Keratinocyte (primary cell): ENCODE data around the gene TTC28. TPM values are rescaled to one million over a fixed set of nuclear protein-coding genes. Genes with fewer than 3 reads are reported as not detected.

ENCODE experiments used
- DNase-seq: peaks from one replicate; pipeline ENCODE4 v3.0.0-alpha.2; 2011; ENCODE audit warnings: low read depth, missing footprints, low spot score
- FAIRE-seq: peaks from 2 replicates; lab custom pipeline; 2011; peaks lifted over from hg19 to GRCh38; lab: Jason Lieb, UNC
- H2AFZ ChIP-seq: 2 replicates; pipeline ENCODE4 v1.6.0; 2012; ENCODE audit warnings: low read length, control low read depth, inconsistent platforms; ENCODE audit not compliant: control insufficient read depth
- H3K27ac ChIP-seq: 2 replicates; pipeline ENCODE4 v1.5.1; 2011; ENCODE audit warnings: low read length; ENCODE audit not compliant: control insufficient read depth, insufficient read depth
- H3K27me3 ChIP-seq: 3 replicates; pipeline ENCODE4 v1.6.0; 2011; ENCODE audit warnings: low read length; ENCODE audit not compliant: control insufficient read depth, insufficient read depth; ENCODE audit errors: extremely low read depth
- H3K36me3 ChIP-seq, 2 experiments: 2 replicates in 1 of 2; 3 replicates in 1 of 2; pipeline ENCODE4 v1.5.1; 2011; ENCODE audit warnings: low read length in 2 of 2, mild to moderate bottlenecking in 1 of 2; ENCODE audit not compliant: control insufficient read depth in 2 of 2, insufficient read depth in 2 of 2; ENCODE audit errors: extremely low read depth in 1 of 2
- H3K4me1 ChIP-seq: 3 replicates; pipeline ENCODE4 v1.5.1; 2011; ENCODE audit warnings: low read length; ENCODE audit not compliant: control insufficient read depth, insufficient read depth; ENCODE audit errors: extremely low read depth
- H3K4me2 ChIP-seq: 3 replicates; pipeline ENCODE4 v1.6.0; 2011; ENCODE audit warnings: low read depth, low read length; ENCODE audit not compliant: control insufficient read depth, insufficient read depth; ENCODE audit errors: extremely low read depth
- H3K4me3 ChIP-seq, 3 experiments: fragments of 200-600 bp in 1 of 3; sonication (generic) in 1 of 3; 2 replicates in 2 of 3; 3 replicates in 1 of 3; pipeline ENCODE4 v1.5.1; 2011 to 2016; ENCODE audit warnings: low read length in 3 of 3, mild to moderate bottlenecking in 3 of 3, control low read depth in 2 of 3, inconsistent platforms in 1 of 3, low read depth in 1 of 3, mixed read lengths in 1 of 3, mixed run types in 1 of 3, moderate library complexity in 1 of 3; ENCODE audit not compliant: control insufficient read depth in 2 of 3, insufficient read depth in 2 of 3; ENCODE audit errors: extremely low read depth in 1 of 3
- H3K79me2 ChIP-seq: 2 replicates; pipeline ENCODE4 v1.6.0; 2012; ENCODE audit warnings: low read length; ENCODE audit not compliant: control insufficient read depth, insufficient read depth
- H3K9ac ChIP-seq: 3 replicates; pipeline ENCODE4 v1.6.0; 2011; ENCODE audit warnings: low read length; ENCODE audit not compliant: control insufficient read depth, insufficient read depth; ENCODE audit errors: extremely low read depth
- H3K9me1 ChIP-seq: 3 replicates; pipeline ENCODE4 v1.6.0; 2011; ENCODE audit warnings: low read length; ENCODE audit not compliant: control insufficient read depth, insufficient read depth; ENCODE audit errors: extremely low read depth
- H3K9me3 ChIP-seq: 2 replicates; pipeline ENCODE4 v1.5.1; 2012; ENCODE audit warnings: low read depth, low read length; ENCODE audit not compliant: control insufficient read depth
- H4K20me1 ChIP-seq: 3 replicates; pipeline ENCODE4 v1.6.0; 2011; ENCODE audit warnings: low read length; ENCODE audit not compliant: control insufficient read depth, insufficient read depth; ENCODE audit errors: extremely low read depth
- CTCF ChIP-seq, 3 experiments: IDR thresholded peaks in 1 of 3; conservative IDR thresholded peaks in 1 of 3; optimal IDR thresholded peaks in 1 of 3; 2 replicates in 2 of 3; 3 replicates in 1 of 3; pipeline versions ENCODE3 to v1.5.1; 2011; ENCODE audit warnings: low read length in 3 of 3, mild to moderate bottlenecking in 3 of 3, moderate library complexity in 2 of 3, control low read depth in 1 of 3, inconsistent platforms in 1 of 3; ENCODE audit not compliant: insufficient read depth in 2 of 3; ENCODE audit errors: extremely low read depth in 1 of 3
- EZH2 ChIP-seq: IDR thresholded peaks from one replicate; pipeline ENCODE4 v1.6.1; 2012; ENCODE audit warnings: inconsistent platforms, mild to moderate bottlenecking, low read length, moderate library complexity
- dilution Hi-C: fragments of 300-500 bp; cut with MboI; formaldehyde crosslinking; loops from one replicate; pipeline ENCODE4 v1.7.0; 2020; ENCODE audit warnings: low sequenced_read_pairs; ENCODE audit not compliant: extremely low pct_ligation_motif_present
- polyA plus RNA-seq, 5 experiments: library from polyadenylated mRNA; depleted of rRNA in 3 of 5; stranded (reverse) in 3 of 5; stranded (forward) in 1 of 5; unstranded in 1 of 5; fragments of >200 nt; gene quantifications; 1 replicate in 1 of 5; 2 replicates in 3 of 5; 3 replicates in 1 of 5; pipeline versions ENCODE4 v1.2.1 to v1.2.3, GENCODE V29; 2011 to 2012; ENCODE audit warnings: missing spikeins in 2 of 5, low read depth in 1 of 5, low replicate concordance in 1 of 5

Gene TTC28
- polyA plus RNA-seq, 1 donor (not counting 4 experiments of a cell fraction or from before 2014, with no cell fraction given), result 0.66 TPM

- no peak for DNase-seq
- Histone ChIP-seq H3K27ac (no peak overlapping the region), H3K36me3 (no peaks in the 10 kb centered on the region), H3K9me1 (no peaks in the 10 kb centered on the region), H2AFZ (no peak overlapping the region), H3K27me3 (no peaks in the 10 kb centered on the region), H3K9me3 (no peaks in the 10 kb centered on the region), H3K4me3 (no peak overlapping the region), H3K79me2 (no peaks in the 10 kb centered on the region), H3K9ac (no peak overlapping the region), H3K4me1 (no peaks in the 10 kb centered on the region), H4K20me1 (no peaks in the 10 kb centered on the region), H3K4me2 (no peak overlapping the region)
- no peak for FAIRE-seq
- dilution Hi-C loops, result no loop called here
- TF ChIP-seq CTCF (optimal IDR thresholded peaks at IDR 0.05 in 1 of 3, IDR thresholded peaks at IDR 0.05 in 1 of 3, conservative IDR thresholded peaks at IDR 0.05 in 1 of 3; ENCODE audit: extremely low read depth in 1 of 3, insufficient read depth in 2 of 3, low read length in 3 of 3) (no peak), EZH2 (no peak)
Measured at GRCh38 chr22:28593299-28593698, 86.3 kb downstream of the TTC28 start.

- no peak overlapping the region for H3K27ac ChIP-seq
- no peaks in the 10 kb centered on the region for H3K36me3 ChIP-seq
- H3K4me1 ChIP-seq, result no peaks in the 10 kb centered on the region
- DNase-seq (no peak), FAIRE-seq (no peak)
- TF ChIP-seq CTCF (optimal IDR thresholded peaks at IDR 0.05 in 1 of 3, IDR thresholded peaks at IDR 0.05 in 1 of 3, conservative IDR thresholded peaks at IDR 0.05 in 1 of 3; ENCODE audit: extremely low read depth in 1 of 3, insufficient read depth in 2 of 3, low read length in 3 of 3), result no peak
- no peak for TF ChIP-seq EZH2
- H3K27me3 ChIP-seq, result no peaks in the 10 kb centered on the region
- H4K20me1 ChIP-seq, result no peaks in the 10 kb centered on the region
- dilution Hi-C loops, result no loop called here
- no peaks in the 10 kb centered on the region for H3K9me1 ChIP-seq
- H3K9me3 ChIP-seq, result no peaks in the 10 kb centered on the region
- H3K4me3 ChIP-seq, result no peak overlapping the region
- no peaks in the 10 kb centered on the region for H3K79me2 ChIP-seq
- H3K4me2 ChIP-seq, result no peak overlapping the region
- H2AFZ ChIP-seq, result no peak overlapping the region
- no peak overlapping the region for H3K9ac ChIP-seq
Measured at GRCh38 chr22:28589102-28589750, 90.4 kb downstream of the TTC28 start.
